Measurements from ENCODE around the gene PGAP6.

Gene PGAP6

GRCh38 chr16:354291-354881 lies 27.4 kb downstream of the PGAP6 start:
- no peak for DNase-seq
- H3K4me3 ChIP-seq: no peak overlapping the region
- peak overlapping the region in 1 of 2 donors; percentile 90 for H3K27ac ChIP-seq
- H3K27me3 ChIP-seq: no peaks in the 10 kb centered on the region
- no peaks in the 10 kb centered on the region for H3K9me3 ChIP-seq
- intact Hi-C loops (cut with DNase I; ENCODE audit: low total_unique reads): loop anchor here (5.0 kb wide), 1 partner anchor 48 kb away; the partner anchor contains the start of gene DECR2
- TF ChIP-seq CTCF (IDR thresholded peaks at IDR 0.05): no peak
- H3K36me3 ChIP-seq: peaks cover 0 to 9% (median 0%) of the 10 kb centered on the region in 3 donors
- peaks cover 0 to 23% (median 16%) of the 10 kb centered on the region in 4 donors for H3K4me1 ChIP-seq

- Histone ChIP-seq H3K4me3 (peak overlapping the region; percentile 62 to 91), H3K9me3 (no peaks in the 10 kb centered on the region), H3K27me3 (no peaks in the 10 kb centered on the region), H3K27ac (peak overlapping the region; percentile 81 to 90), H3K36me3 (peaks cover 0 to 9% (median 0%) of the 10 kb centered on the region in 3 donors), H3K4me1 (peaks cover 0 to 23% (median 16%) of the 10 kb centered on the region in 4 donors)
- intact Hi-C loops (cut with DNase I; ENCODE audit: low total_unique reads): loop anchor here (5.0 kb wide), 1 partner anchor 49 kb away; the partner anchor contains the start of gene DECR2
- DNase-seq: no peak
- no peak for TF ChIP-seq CTCF (IDR thresholded peaks at IDR 0.05)
Observed at GRCh38 chr16:353404-354290, 28.1 kb downstream of the PGAP6 start.

- H3K27me3 ChIP-seq: no peaks in the 10 kb centered on the region
- peak; percentile 51 to 62 for TF ChIP-seq CTCF (IDR thresholded peaks at IDR 0.05)
- peaks cover 0 to 23% (median 16%) of the 10 kb centered on the region in 4 donors for H3K4me1 ChIP-seq
- peak within 1 kb of the TSS; percentile 62 to 91 for H3K4me3 ChIP-seq
- intact Hi-C loops (cut with DNase I; ENCODE audit: low total_unique reads): loop anchor here (5.0 kb wide), 1 partner anchor 50 kb away; the partner anchor contains the start of gene DECR2
- no peaks in the 10 kb centered on the region for H3K9me3 ChIP-seq
- H3K27ac ChIP-seq: peak within 1 kb of the TSS; percentile 81 to 90
- peaks cover 0 to 9% (median 0%) of the 10 kb centered on the region in 3 donors for H3K36me3 ChIP-seq
- DNase-seq: peak; percentile 99 to 100
Observed at GRCh38 chr16:352547-353403, 29.0 kb downstream of the PGAP6 start, which contains the start of gene AXIN1. Gene AXIN1, minus strand, starts transcription at chr16:352723. Its CDS starts 5,698 bp downstream, at chr16:347025.

- no peaks in the 10 kb centered on the region for H3K27me3 ChIP-seq
- no peak for TF ChIP-seq CTCF (IDR thresholded peaks at IDR 0.05)
- intact Hi-C loops (cut with DNase I; ENCODE audit: low total_unique reads): loop anchor here (5.0 kb wide), 1 partner anchor 50 kb away; the partner anchor contains the start of gene DECR2
- peak overlapping the region; percentile 62 to 91 for H3K4me3 ChIP-seq
- H3K9me3 ChIP-seq: no peaks in the 10 kb centered on the region
- peak overlapping the region; percentile 65 to 81 for H3K27ac ChIP-seq
- H3K4me1 ChIP-seq: peaks cover 0 to 23% (median 16%) of the 10 kb centered on the region in 4 donors
- DNase-seq: no peak
- H3K36me3 ChIP-seq: peaks cover 0 to 9% (median 0%) of the 10 kb centered on the region in 3 donors
Observed at GRCh38 chr16:351804-352520, 29.8 kb downstream of the PGAP6 start.
